8988T (cell line): ENCODE data around the gene LAMA2.

Experiments used
- DNase-seq: peaks from one replicate; pipeline ENCODE4 v3.0.0; 2011

The LAMA2 gene

GRCh38 chr6:129411092-129411491 lies 528.2 kb downstream of the LAMA2 start:
- DNase-seq: no peak

- no peak for DNase-seq
Measured at GRCh38 chr6:129416337-129416990, 533.5 kb downstream of the LAMA2 start.

GRCh38 chr6:129417416-129418086 lies 534.6 kb downstream of the LAMA2 start:
- no peak for DNase-seq

GRCh38 chr6:129419324-129419723 lies 536.4 kb downstream of the LAMA2 start:
- no peak for DNase-seq

- no peak for DNase-seq
Measured at GRCh38 chr6:129426343-129426742, 543.4 kb downstream of the LAMA2 start.

- no peak for DNase-seq
Measured at GRCh38 chr6:129429956-129430355, 547.0 kb downstream of the LAMA2 start.

- no peak for DNase-seq
Measured at GRCh38 chr6:129432738-129433137, 549.8 kb downstream of the LAMA2 start.

- DNase-seq: no peak
Measured at GRCh38 chr6:129434091-129434490, 551.2 kb downstream of the LAMA2 start.

- DNase-seq: no peak
Measured at GRCh38 chr6:129440691-129441090, 557.8 kb downstream of the LAMA2 start.

- DNase-seq: no peak
Measured at GRCh38 chr6:129444683-129445082, 561.7 kb downstream of the LAMA2 start.

- no peak for DNase-seq
Measured at GRCh38 chr6:129446272-129447197, 563.6 kb downstream of the LAMA2 start.

- DNase-seq: no peak
Measured at GRCh38 chr6:129447198-129447565, 564.2 kb downstream of the LAMA2 start.

GRCh38 chr6:129448965-129449364 lies 566.0 kb downstream of the LAMA2 start:
- DNase-seq: no peak

- no peak for DNase-seq
Measured at GRCh38 chr6:129451187-129451586, 568.2 kb downstream of the LAMA2 start.

- DNase-seq: no peak
Measured at GRCh38 chr6:129453073-129453472, 570.1 kb downstream of the LAMA2 start.

GRCh38 chr6:129454488-129454887 lies 571.5 kb downstream of the LAMA2 start:
- no peak for DNase-seq

GRCh38 chr6:129455126-129455769 lies 572.3 kb downstream of the LAMA2 start:
- DNase-seq: no peak

- no peak for DNase-seq
Measured at GRCh38 chr6:129460221-129460620, 577.3 kb downstream of the LAMA2 start.

GRCh38 chr6:129469070-129469662 lies 586.2 kb downstream of the LAMA2 start:
- DNase-seq: no peak

GRCh38 chr6:129472239-129472638 lies 589.3 kb downstream of the LAMA2 start:
- DNase-seq: no peak

- DNase-seq: no peak
Measured at GRCh38 chr6:129473546-129473945, 590.6 kb downstream of the LAMA2 start.

- DNase-seq: no peak
Measured at GRCh38 chr6:129475477-129476247, 592.7 kb downstream of the LAMA2 start.
